ENCODE measurements around the gene C1orf167. TPM values are rescaled to one million over a fixed set of nuclear protein-coding genes. Genes with fewer than 3 reads are reported as not detected.
A peak's percentile ranks its signal among the peaks of the same experiment; 100 is the strongest.

C1orf167 gene
- total and polyA plus RNA-seq, 4 experiments from 2014 or later: not detected

GRCh38 chr1:11751087-11751486 lies 10.9 kb upstream of the C1orf167 start:
- Histone ChIP-seq H3K36me3 (ENCODE audit: insufficient read depth, low read length) (peaks cover 11% of the 10 kb centered on the region), H3K4me1 (ENCODE audit: insufficient read depth, low read length) (peaks cover 9% of the 10 kb centered on the region), H3K27me3 (ENCODE audit: insufficient read depth, low read length) (no peaks in the 10 kb centered on the region), H3K4me3 (ENCODE audit: low read length in 2 of 2) (no peak overlapping the region), H3K27ac (ENCODE audit: low read depth, low read length) (no peak overlapping the region), H3K9me3 (ENCODE audit: control insufficient read depth in 1 of 2, low read length in 2 of 2) (no peaks in the 10 kb centered on the region)
- POLR2A ChIA-PET (ENCODE audit: partially characterized antibody): no interaction called here
- no peaks in the 10 kb centered on the region for H3K9me3 Mint-ChIP-seq
- intact Hi-C loops (cut with micrococcal nuclease): no loop called here
- DNase-seq: no peak
- H3K4me1 Mint-ChIP-seq: peaks cover 5 to 27% (median 19%) of the 10 kb centered on the region in 4 donors
- CTCF ChIA-PET (ENCODE audit: partially characterized antibody): no interaction called here
- no peak overlapping the region for H3K4me3 Mint-ChIP-seq
- H3K27me3 Mint-ChIP-seq: no peaks in the 10 kb centered on the region
- H3K27ac Mint-ChIP-seq: no peak overlapping the region
- peaks cover 15 to 28% of the 10 kb centered on the region in 2 donors for H3K36me3 Mint-ChIP-seq

- H3K4me3 Mint-ChIP-seq: peak overlapping the region in 1 of 8 donors; percentile 26
- peaks cover 4 to 17% of the 10 kb centered on the region in 2 donors for H3K36me3 Mint-ChIP-seq
- no peaks in the 10 kb centered on the region for H3K27me3 Mint-ChIP-seq
- ChIA-PET CTCF (ENCODE audit: partially characterized antibody) (interaction anchor here (0.7 to 1.1 kb wide), 2 partner anchors 34 to 88 kb away, joined by 3 to 4 read pairs; no protein-coding TSS in a partner anchor), POLR2A (ENCODE audit: partially characterized antibody) (no interaction called here)
- H3K9me3 Mint-ChIP-seq: no peaks in the 10 kb centered on the region
- Histone ChIP-seq H3K4me1 (ENCODE audit: insufficient read depth, low read length) (peaks cover 9% of the 10 kb centered on the region), H3K27me3 (ENCODE audit: insufficient read depth, low read length) (no peaks in the 10 kb centered on the region), H3K4me3 (ENCODE audit: low read length in 2 of 2) (no peak overlapping the region), H3K27ac (ENCODE audit: low read depth, low read length) (no peak overlapping the region), H3K9me3 (ENCODE audit: control insufficient read depth in 1 of 2, low read length in 2 of 2) (no peaks in the 10 kb centered on the region), H3K36me3 (ENCODE audit: insufficient read depth, low read length) (peaks cover 11% of the 10 kb centered on the region)
- H3K4me1 Mint-ChIP-seq: peaks cover 5 to 21% (median 15%) of the 10 kb centered on the region in 4 donors
- DNase-seq: no peak
- intact Hi-C loops (cut with micrococcal nuclease): no loop called here
- peak overlapping the region in 1 of 7 donors; percentile 23 for H3K27ac Mint-ChIP-seq
Measured at GRCh38 chr1:11752359-11753088, 9.5 kb upstream of the C1orf167 start.

- H3K27me3 Mint-ChIP-seq: peaks cover 0 to 2% of the 10 kb centered on the region in 2 donors
- Histone ChIP-seq H3K4me1 (ENCODE audit: insufficient read depth, low read length) (peaks cover 6% of the 10 kb centered on the region), H3K9me3 (ENCODE audit: control insufficient read depth in 1 of 2, low read length in 2 of 2) (no peaks in the 10 kb centered on the region), H3K27me3 (ENCODE audit: insufficient read depth, low read length) (no peaks in the 10 kb centered on the region), H3K4me3 (ENCODE audit: low read length in 2 of 2) (no peak overlapping the region), H3K27ac (ENCODE audit: low read depth, low read length) (no peak overlapping the region), H3K36me3 (ENCODE audit: insufficient read depth, low read length) (peaks cover 11% of the 10 kb centered on the region)
- ChIA-PET POLR2A (ENCODE audit: partially characterized antibody) (no interaction called here), CTCF (ENCODE audit: partially characterized antibody) (interaction anchor here (0.9 kb wide), 1 partner anchor 91 kb away, joined by 3 read pairs; no protein-coding TSS in a partner anchor)
- no peak overlapping the region for H3K4me3 Mint-ChIP-seq
- peaks cover 5 to 21% (median 14%) of the 10 kb centered on the region in 4 donors for H3K4me1 Mint-ChIP-seq
- intact Hi-C loops (cut with micrococcal nuclease): no loop called here
- H3K27ac Mint-ChIP-seq: peak overlapping the region in 2 of 7 donors; percentile 42 to 62
- peaks cover 4 to 17% of the 10 kb centered on the region in 2 donors for H3K36me3 Mint-ChIP-seq
- H3K9me3 Mint-ChIP-seq: no peaks in the 10 kb centered on the region
- no peak for DNase-seq
Measured at GRCh38 chr1:11753555-11754208, 8.3 kb upstream of the C1orf167 start.

- no peak overlapping the region for H3K4me3 ChIP-seq (ENCODE audit: low read length in 2 of 2)
- H3K4me3 Mint-ChIP-seq: no peak overlapping the region
- no peaks in the 10 kb centered on the region for H3K36me3 ChIP-seq (ENCODE audit: insufficient read depth, low read length)
- no peak overlapping the region for H3K27ac ChIP-seq (ENCODE audit: low read depth, low read length)
- no peak for DNase-seq
- H3K36me3 Mint-ChIP-seq: no peaks in the 10 kb centered on the region
- H3K4me1 Mint-ChIP-seq: peaks cover 1 to 11% (median 5%) of the 10 kb centered on the region in 4 donors
- H3K27me3 ChIP-seq (ENCODE audit: insufficient read depth, low read length): peaks cover under 1% of the 10 kb centered on the region
- H3K27me3 Mint-ChIP-seq: peaks cover 5 to 7% of the 10 kb centered on the region in 2 donors
- intact Hi-C loops (cut with micrococcal nuclease): no loop called here
- ChIA-PET POLR2A (ENCODE audit: partially characterized antibody) (no interaction called here), CTCF (ENCODE audit: partially characterized antibody) (interaction anchor here (0.6 to 1.4 kb wide), 2 partner anchors 20 to 91 kb away, joined by 3 read pairs; no protein-coding TSS in a partner anchor)
- H3K9me3 ChIP-seq (ENCODE audit: control insufficient read depth in 1 of 2, low read length in 2 of 2): no peaks in the 10 kb centered on the region
- no peak overlapping the region for H3K27ac Mint-ChIP-seq
- H3K4me1 ChIP-seq (ENCODE audit: insufficient read depth, low read length): peaks cover 5% of the 10 kb centered on the region
- H3K9me3 Mint-ChIP-seq: no peaks in the 10 kb centered on the region
Measured at GRCh38 chr1:11757047-11757446, 4.9 kb upstream of the C1orf167 start.

GRCh38 chr1:11759791-11760190 lies 2.2 kb upstream of the C1orf167 start:
- Mint-ChIP-seq H3K27ac (no peak overlapping the region), H3K36me3 (no peaks in the 10 kb centered on the region), H3K9me3 (no peaks in the 10 kb centered on the region), H3K4me1 (peaks cover 0 to 8% (median 3%) of the 10 kb centered on the region in 4 donors), H3K4me3 (no peak overlapping the region), H3K27me3 (peaks cover 9 to 15% of the 10 kb centered on the region in 2 donors)
- no peak overlapping the region for H3K4me3 ChIP-seq (ENCODE audit: low read length in 2 of 2)
- H3K4me1 ChIP-seq (ENCODE audit: insufficient read depth, low read length): peaks cover 10% of the 10 kb centered on the region
- no peak for DNase-seq
- no peaks in the 10 kb centered on the region for H3K9me3 ChIP-seq (ENCODE audit: control insufficient read depth in 1 of 2, low read length in 2 of 2)
- H3K27ac ChIP-seq (ENCODE audit: low read depth, low read length): no peak overlapping the region
- H3K36me3 ChIP-seq (ENCODE audit: insufficient read depth, low read length): no peaks in the 10 kb centered on the region
- CTCF ChIA-PET (ENCODE audit: partially characterized antibody): no interaction called here
- POLR2A ChIA-PET (ENCODE audit: partially characterized antibody): no interaction called here
- H3K27me3 ChIP-seq (ENCODE audit: insufficient read depth, low read length): peaks cover 5% of the 10 kb centered on the region
- intact Hi-C loops (cut with micrococcal nuclease): no loop called here

GRCh38 chr1:11761285-11761684 lies 708 bp upstream of the C1orf167 start:
- Histone ChIP-seq H3K36me3 (ENCODE audit: insufficient read depth, low read length) (no peaks in the 10 kb centered on the region), H3K4me3 (ENCODE audit: low read length in 2 of 2) (no peak overlapping the region), H3K4me1 (ENCODE audit: insufficient read depth, low read length) (peaks cover 10% of the 10 kb centered on the region), H3K27ac (ENCODE audit: low read depth, low read length) (no peak overlapping the region), H3K9me3 (ENCODE audit: control insufficient read depth in 1 of 2, low read length in 2 of 2) (no peaks in the 10 kb centered on the region), H3K27me3 (ENCODE audit: insufficient read depth, low read length) (peaks cover 5% of the 10 kb centered on the region)
- ChIA-PET CTCF (ENCODE audit: partially characterized antibody) (no interaction called here), POLR2A (ENCODE audit: partially characterized antibody) (no interaction called here)
- H3K27ac Mint-ChIP-seq: no peak overlapping the region
- peaks cover 0 to 8% (median 3%) of the 10 kb centered on the region in 4 donors for H3K4me1 Mint-ChIP-seq
- intact Hi-C loops (cut with micrococcal nuclease): no loop called here
- H3K36me3 Mint-ChIP-seq: no peaks in the 10 kb centered on the region
- peaks cover 9 to 15% of the 10 kb centered on the region in 2 donors for H3K27me3 Mint-ChIP-seq
- DNase-seq: no peak
- peak overlapping the region in 4 of 8 donors; percentile 35 to 72 (median 40) for H3K4me3 Mint-ChIP-seq
- no peaks in the 10 kb centered on the region for H3K9me3 Mint-ChIP-seq

GRCh38 chr1:11764115-11764514 lies 2.1 kb downstream of the C1orf167 start:
- H3K36me3 ChIP-seq (ENCODE audit: insufficient read depth, low read length): no peaks in the 10 kb centered on the region
- POLR2A ChIA-PET (ENCODE audit: partially characterized antibody): no interaction called here
- H3K4me3 Mint-ChIP-seq: no peak overlapping the region
- H3K4me3 ChIP-seq (ENCODE audit: low read length in 2 of 2): no peak overlapping the region
- H3K9me3 Mint-ChIP-seq: no peaks in the 10 kb centered on the region
- H3K4me1 ChIP-seq (ENCODE audit: insufficient read depth, low read length): peaks cover 10% of the 10 kb centered on the region
- no peak overlapping the region for H3K27ac ChIP-seq (ENCODE audit: low read depth, low read length)
- CTCF ChIA-PET (ENCODE audit: partially characterized antibody): no interaction called here
- intact Hi-C loops (cut with micrococcal nuclease): no loop called here
- peaks cover 7 to 15% of the 10 kb centered on the region in 2 donors for H3K27me3 Mint-ChIP-seq
- H3K4me1 Mint-ChIP-seq: peaks cover 0 to 8% (median 3%) of the 10 kb centered on the region in 4 donors
- no peak overlapping the region for H3K27ac Mint-ChIP-seq
- H3K36me3 Mint-ChIP-seq: no peaks in the 10 kb centered on the region
- H3K9me3 ChIP-seq (ENCODE audit: control insufficient read depth in 1 of 2, low read length in 2 of 2): no peaks in the 10 kb centered on the region
- no peak for DNase-seq
- peaks cover 5% of the 10 kb centered on the region for H3K27me3 ChIP-seq (ENCODE audit: insufficient read depth, low read length)
